ENCODE results near the gene RAB11FIP4. TPM values are rescaled to one million over a fixed set of nuclear protein-coding genes. Genes with fewer than 3 reads are reported as not detected.
A peak's percentile ranks its signal among the peaks of the same experiment; 100 is the strongest.

RAB11FIP4 gene
- total and polyA plus RNA-seq, 4 donors, result 1.5 to 16.0 (median 3.3) TPM

DNA sequence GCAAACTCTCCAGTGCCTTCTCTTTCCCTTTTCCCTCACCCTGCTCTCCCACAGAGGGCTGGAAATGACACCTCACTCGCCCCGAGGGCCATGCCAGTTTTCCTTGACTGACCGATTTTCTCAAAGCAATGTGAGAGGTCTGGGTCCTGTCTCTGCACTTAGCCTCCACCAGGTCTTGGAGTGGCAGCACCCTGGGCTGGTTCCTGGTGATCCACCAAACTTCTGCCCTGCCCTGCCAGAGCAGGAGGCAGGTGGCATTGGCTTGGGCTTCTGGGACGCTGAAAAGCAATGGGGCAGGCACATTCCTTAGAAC lies 97.5 kb downstream of the RAB11FIP4 start:
- DNase-seq (ENCODE audit: low spot score), result no peak
- no peaks in the 10 kb centered on the region for H3K36me3 ChIP-seq (ENCODE audit: control insufficient read depth in 4 of 4, insufficient read depth in 3 of 4, low read depth in 1 of 4, low read length in 3 of 4)
- H3K4me1 ChIP-seq (ENCODE audit: control insufficient read depth in 4 of 4, insufficient read depth in 4 of 4, low read length in 3 of 4), result peaks cover 18 to 57% (median 41%) of the 10 kb centered on the region in 4 donors
- WGBS, result 25% methylated on average over 4 of the region's 4 CpGs
- H3K27ac ChIP-seq (ENCODE audit: low read depth in 1 of 2, low read length in 2 of 2), result peak overlapping the region; percentile 56 to 69
- H3K9me3 ChIP-seq (ENCODE audit: control insufficient read depth in 4 of 4, low read length in 3 of 4), result no peaks in the 10 kb centered on the region
- peak overlapping the region; percentile 15 to 73 (median 67) for H3K4me3 ChIP-seq (ENCODE audit: low read depth in 1 of 3, low read length in 3 of 3)
- H3K9ac ChIP-seq (ENCODE audit: low read depth in 1 of 2, low read length in 2 of 2), result peak overlapping the region; percentile 3 to 60
- no peaks in the 10 kb centered on the region for H3K27me3 ChIP-seq (ENCODE audit: control insufficient read depth in 4 of 4, insufficient read depth in 4 of 4, low read length in 3 of 4)
- TF ChIP-seq RAD21 (IDR thresholded peaks at IDR 0.05) (no peak), FOXA1 (IDR thresholded peaks at IDR 0.05) (no peak), HNF4G (IDR thresholded peaks at IDR 0.05) (no peak), MAX (IDR thresholded peaks at IDR 0.05) (no peak), GABPA (IDR thresholded peaks at IDR 0.05 in 1 of 2, conservative IDR thresholded peaks at IDR 0.05 in 1 of 2) (no peak), JUND (IDR thresholded peaks at IDR 0.05) (no peak)
- TF ChIP-seq, protein P1, sequence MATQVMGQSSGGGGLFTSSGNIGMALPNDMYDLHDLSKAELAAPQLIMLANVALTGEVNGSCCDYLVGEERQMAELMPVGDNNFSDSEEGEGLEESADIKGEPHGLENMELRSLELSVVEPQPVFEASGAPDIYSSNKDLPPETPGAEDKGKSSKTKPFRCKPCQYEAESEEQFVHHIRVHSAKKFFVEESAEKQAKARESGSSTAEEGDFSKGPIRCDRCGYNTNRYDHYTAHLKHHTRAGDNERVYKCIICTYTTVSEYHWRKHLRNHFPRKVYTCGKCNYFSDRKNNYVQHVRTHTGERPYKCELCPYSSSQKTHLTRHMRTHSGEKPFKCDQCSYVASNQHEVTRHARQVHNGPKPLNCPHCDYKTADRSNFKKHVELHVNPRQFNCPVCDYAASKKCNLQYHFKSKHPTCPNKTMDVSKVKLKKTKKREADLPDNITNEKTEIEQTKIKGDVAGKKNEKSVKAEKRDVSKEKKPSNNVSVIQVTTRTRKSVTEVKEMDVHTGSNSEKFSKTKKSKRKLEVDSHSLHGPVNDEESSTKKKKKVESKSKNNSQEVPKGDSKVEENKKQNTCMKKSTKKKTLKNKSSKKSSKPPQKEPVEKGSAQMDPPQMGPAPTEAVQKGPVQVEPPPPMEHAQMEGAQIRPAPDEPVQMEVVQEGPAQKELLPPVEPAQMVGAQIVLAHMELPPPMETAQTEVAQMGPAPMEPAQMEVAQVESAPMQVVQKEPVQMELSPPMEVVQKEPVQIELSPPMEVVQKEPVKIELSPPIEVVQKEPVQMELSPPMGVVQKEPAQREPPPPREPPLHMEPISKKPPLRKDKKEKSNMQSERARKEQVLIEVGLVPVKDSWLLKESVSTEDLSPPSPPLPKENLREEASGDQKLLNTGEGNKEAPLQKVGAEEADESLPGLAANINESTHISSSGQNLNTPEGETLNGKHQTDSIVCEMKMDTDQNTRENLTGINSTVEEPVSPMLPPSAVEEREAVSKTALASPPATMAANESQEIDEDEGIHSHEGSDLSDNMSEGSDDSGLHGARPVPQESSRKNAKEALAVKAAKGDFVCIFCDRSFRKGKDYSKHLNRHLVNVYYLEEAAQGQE (IDR thresholded peaks at IDR 0.05), result no peak
- TF ChIP-seq, protein P2, sequence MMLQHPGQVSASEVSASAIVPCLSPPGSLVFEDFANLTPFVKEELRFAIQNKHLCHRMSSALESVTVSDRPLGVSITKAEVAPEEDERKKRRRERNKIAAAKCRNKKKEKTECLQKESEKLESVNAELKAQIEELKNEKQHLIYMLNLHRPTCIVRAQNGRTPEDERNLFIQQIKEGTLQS (IDR thresholded peaks at IDR 0.05), result no peak

GRCh38 chr17:31489295-31490018 lies 98.0 kb downstream of the RAB11FIP4 start:
- peak overlapping the region in 1 of 2 donors; percentile 21 for H3K9ac ChIP-seq (ENCODE audit: low read depth in 1 of 2, low read length in 2 of 2)
- no peaks in the 10 kb centered on the region for H3K36me3 ChIP-seq (ENCODE audit: control insufficient read depth in 4 of 4, insufficient read depth in 3 of 4, low read depth in 1 of 4, low read length in 3 of 4)
- WGBS, result 55% methylated on average over 16 of the region's 16 CpGs
- H3K9me3 ChIP-seq (ENCODE audit: control insufficient read depth in 4 of 4, low read length in 3 of 4), result no peaks in the 10 kb centered on the region
- DNase-seq (ENCODE audit: low spot score), result no peak
- H3K27me3 ChIP-seq (ENCODE audit: control insufficient read depth in 4 of 4, insufficient read depth in 4 of 4, low read length in 3 of 4), result no peaks in the 10 kb centered on the region
- H3K4me1 ChIP-seq (ENCODE audit: control insufficient read depth in 4 of 4, insufficient read depth in 4 of 4, low read length in 3 of 4), result peaks cover 18 to 58% (median 43%) of the 10 kb centered on the region in 4 donors
- peak overlapping the region in 1 of 2 donors; percentile 69 for H3K27ac ChIP-seq (ENCODE audit: low read depth in 1 of 2, low read length in 2 of 2)
- TF ChIP-seq HNF4G (IDR thresholded peaks at IDR 0.05) (peak; percentile 31), NR2F2 (IDR thresholded peaks at IDR 0.05) (peak; percentile 25), CTCF (IDR thresholded peaks at IDR 0.05; ENCODE audit: low read depth, low read length, missing input control) (no peak), FOXA1 (IDR thresholded peaks at IDR 0.05) (no peak), YY1 (IDR thresholded peaks at IDR 0.05) (no peak), JUND (IDR thresholded peaks at IDR 0.05) (no peak), HNF4A (conservative IDR thresholded peaks at IDR 0.05) (peak; percentile 31 to 71), GABPA (IDR thresholded peaks at IDR 0.05 in 1 of 2, conservative IDR thresholded peaks at IDR 0.05 in 1 of 2) (no peak), RAD21 (IDR thresholded peaks at IDR 0.05) (no peak), RXRA (IDR thresholded peaks at IDR 0.05) (peak; percentile 18 to 46), SP1 (IDR thresholded peaks at IDR 0.05) (peak; percentile 69), MAX (IDR thresholded peaks at IDR 0.05) (no peak), FOXA2 (IDR thresholded peaks at IDR 0.05) (no peak), TAF1 (conservative IDR thresholded peaks at IDR 0.05) (no peak), EGR1 (IDR thresholded peaks at IDR 0.05; ENCODE audit: low read depth in 2 of 2) (no peak)
- TF ChIP-seq, protein P3, sequence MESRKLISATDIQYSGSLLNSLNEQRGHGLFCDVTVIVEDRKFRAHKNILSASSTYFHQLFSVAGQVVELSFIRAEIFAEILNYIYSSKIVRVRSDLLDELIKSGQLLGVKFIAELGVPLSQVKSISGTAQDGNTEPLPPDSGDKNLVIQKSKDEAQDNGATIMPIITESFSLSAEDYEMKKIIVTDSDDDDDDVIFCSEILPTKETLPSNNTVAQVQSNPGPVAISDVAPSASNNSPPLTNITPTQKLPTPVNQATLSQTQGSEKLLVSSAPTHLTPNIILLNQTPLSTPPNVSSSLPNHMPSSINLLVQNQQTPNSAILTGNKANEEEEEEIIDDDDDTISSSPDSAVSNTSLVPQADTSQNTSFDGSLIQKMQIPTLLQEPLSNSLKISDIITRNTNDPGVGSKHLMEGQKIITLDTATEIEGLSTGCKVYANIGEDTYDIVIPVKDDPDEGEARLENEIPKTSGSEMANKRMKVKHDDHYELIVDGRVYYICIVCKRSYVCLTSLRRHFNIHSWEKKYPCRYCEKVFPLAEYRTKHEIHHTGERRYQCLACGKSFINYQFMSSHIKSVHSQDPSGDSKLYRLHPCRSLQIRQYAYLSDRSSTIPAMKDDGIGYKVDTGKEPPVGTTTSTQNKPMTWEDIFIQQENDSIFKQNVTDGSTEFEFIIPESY (IDR thresholded peaks at IDR 0.05), result no peak
- TF ChIP-seq, protein P2 (IDR thresholded peaks at IDR 0.05), result no peak
- TF ChIP-seq, protein P1 (IDR thresholded peaks at IDR 0.05), result no peak
- peak overlapping the region in 1 of 3 donors; percentile 15 for H3K4me3 ChIP-seq (ENCODE audit: low read depth in 1 of 3, low read length in 3 of 3)

All from liver (tissue), 9 donors.